Mucosa of descending colon (tissue), 3 donors: ENCODE results near the gene RNF4. TPM values are rescaled to one million over a fixed set of nuclear protein-coding genes. Genes with fewer than 3 reads are reported as not detected.
A peak's percentile ranks its signal among the peaks of the same experiment; 100 is the strongest.
"Not testable (repeated sequence)": the region's sequence is repeated elsewhere in the genome, so short reads cannot be mapped to it uniquely, and the experiment has no call there.

Experiments used
- ATAC-seq: fragments of 200-7000 bp; cut with Tn5 transposase; one replicate; pipeline ENCODE4 v1.9.1; 2020; ENCODE audit warnings: mild to moderate bottlenecking, moderate library complexity
- DNase-seq, 3 donors: peaks; one replicate each; pipeline ENCODE4 v3.0.0-alpha.2; 2020
- H3K36me3 ChIP-seq: fragments of 200-600 bp; one replicate; pipeline ENCODE4 v1.8.0; 2021; ENCODE audit warnings: low read depth, mild to moderate bottlenecking
- H3K4me1 ChIP-seq: fragments of 200-600 bp; one replicate; pipeline ENCODE4 v1.8.0; 2021; ENCODE audit warnings: low read depth, mild to moderate bottlenecking
- H3K4me3 ChIP-seq: fragments of 200-600 bp; one replicate; pipeline ENCODE4 v1.8.0; 2021; ENCODE audit warnings: mild to moderate bottlenecking
- H3K9me3 ChIP-seq: fragments of 200-600 bp; one replicate; pipeline ENCODE4 v1.8.0; 2021; ENCODE audit warnings: mild to moderate bottlenecking
- intact Hi-C, 2 donors: fragments of 100-400 bp; cut with DNase I in 1 of 2; cut with micrococcal nuclease in 1 of 2; formaldehyde crosslinking; loops; one replicate each; pipeline versions ENCODE4 v1.11.0 to v1.11.1; 2022; cut with DNase I, micrococcal nuclease
- total RNA-seq, 3 donors: library from RNA; stranded (reverse); fragmentation: NEBNext Ultra II Directional in 2 of 3; extraction: Animal tissue kit (Norgen Biotek cat#: 25700) in 2 of 3; gene quantifications; one replicate each; pipeline versions ENCODE4 v1.2.1 to v1.2.4, GENCODE V29; 2021 to 2023
- TF ChIP-seq, protein P1 (sequence below): fragments of 200-600 bp; IDR thresholded peaks from one replicate; pipeline ENCODE4 v1.8.0; 2022; ENCODE audit warnings: antibody characterized with exemption, mild to moderate bottlenecking
- donor health status: DM: no; HTN: no; CAD: no; lungs with moderate emphysema.
- donor health status: DM: no; HTN: no; CAD: no.
- donor health status: DM: no; HTN: yes; CAD: no.

RNF4 gene
- total RNA-seq, 3 donors from 2014 or later, result 48.0 to 55.1 (median 51.9) TPM

DNA sequence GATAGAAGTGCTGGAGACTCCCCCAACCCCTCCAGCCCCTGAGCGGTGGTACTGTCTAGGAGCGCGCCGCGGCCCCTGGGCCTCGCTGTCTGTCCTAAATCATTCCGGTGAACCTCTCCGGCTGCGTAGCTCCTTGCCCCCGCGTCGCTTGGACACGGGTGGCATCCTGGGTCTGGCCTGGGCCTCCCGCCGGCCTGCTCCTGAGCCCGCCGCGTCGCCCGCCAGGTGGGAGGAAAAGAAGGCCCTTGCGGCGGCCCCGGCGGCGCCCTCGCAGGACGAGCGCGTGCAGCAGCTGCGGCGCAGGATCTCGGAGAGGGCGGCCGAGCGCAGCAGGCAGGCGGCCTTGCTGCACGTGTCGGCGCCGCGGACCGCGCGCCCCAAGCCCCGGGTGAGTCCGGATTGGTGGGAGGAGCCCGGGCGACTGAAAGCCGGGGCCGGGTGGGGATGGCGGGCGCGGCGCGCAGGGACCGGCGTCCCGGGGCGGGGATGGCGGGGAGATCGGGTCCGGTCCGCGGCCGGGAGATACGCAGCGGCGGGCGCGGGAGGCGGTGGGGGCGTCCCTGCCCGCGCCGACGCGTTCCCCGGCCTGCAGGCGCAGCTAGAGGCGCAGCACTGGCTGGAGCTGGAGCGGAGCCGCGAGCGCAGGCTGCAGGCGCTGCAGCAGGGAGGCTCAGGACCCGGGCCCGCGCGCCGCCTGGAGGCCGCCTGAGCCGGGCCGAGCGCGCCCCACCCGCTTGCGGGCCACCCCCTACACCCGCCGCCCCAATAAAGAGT is 6.5 kb upstream of the RNF4 start:
- intact Hi-C loops, result no loop called here
- H3K36me3 ChIP-seq, result no peaks in the 10 kb centered on the region
- TF ChIP-seq, protein P1, sequence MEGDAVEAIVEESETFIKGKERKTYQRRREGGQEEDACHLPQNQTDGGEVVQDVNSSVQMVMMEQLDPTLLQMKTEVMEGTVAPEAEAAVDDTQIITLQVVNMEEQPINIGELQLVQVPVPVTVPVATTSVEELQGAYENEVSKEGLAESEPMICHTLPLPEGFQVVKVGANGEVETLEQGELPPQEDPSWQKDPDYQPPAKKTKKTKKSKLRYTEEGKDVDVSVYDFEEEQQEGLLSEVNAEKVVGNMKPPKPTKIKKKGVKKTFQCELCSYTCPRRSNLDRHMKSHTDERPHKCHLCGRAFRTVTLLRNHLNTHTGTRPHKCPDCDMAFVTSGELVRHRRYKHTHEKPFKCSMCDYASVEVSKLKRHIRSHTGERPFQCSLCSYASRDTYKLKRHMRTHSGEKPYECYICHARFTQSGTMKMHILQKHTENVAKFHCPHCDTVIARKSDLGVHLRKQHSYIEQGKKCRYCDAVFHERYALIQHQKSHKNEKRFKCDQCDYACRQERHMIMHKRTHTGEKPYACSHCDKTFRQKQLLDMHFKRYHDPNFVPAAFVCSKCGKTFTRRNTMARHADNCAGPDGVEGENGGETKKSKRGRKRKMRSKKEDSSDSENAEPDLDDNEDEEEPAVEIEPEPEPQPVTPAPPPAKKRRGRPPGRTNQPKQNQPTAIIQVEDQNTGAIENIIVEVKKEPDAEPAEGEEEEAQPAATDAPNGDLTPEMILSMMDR, result no peak
- no peaks in the 10 kb centered on the region for H3K9me3 ChIP-seq
- H3K4me1 ChIP-seq, result peaks cover 10% of the 10 kb centered on the region
- peak; percentile 65 to 72 (median 71) for DNase-seq
- H3K4me3 ChIP-seq, result no peak overlapping the region
- peak; percentile 93 for ATAC-seq

DNA sequence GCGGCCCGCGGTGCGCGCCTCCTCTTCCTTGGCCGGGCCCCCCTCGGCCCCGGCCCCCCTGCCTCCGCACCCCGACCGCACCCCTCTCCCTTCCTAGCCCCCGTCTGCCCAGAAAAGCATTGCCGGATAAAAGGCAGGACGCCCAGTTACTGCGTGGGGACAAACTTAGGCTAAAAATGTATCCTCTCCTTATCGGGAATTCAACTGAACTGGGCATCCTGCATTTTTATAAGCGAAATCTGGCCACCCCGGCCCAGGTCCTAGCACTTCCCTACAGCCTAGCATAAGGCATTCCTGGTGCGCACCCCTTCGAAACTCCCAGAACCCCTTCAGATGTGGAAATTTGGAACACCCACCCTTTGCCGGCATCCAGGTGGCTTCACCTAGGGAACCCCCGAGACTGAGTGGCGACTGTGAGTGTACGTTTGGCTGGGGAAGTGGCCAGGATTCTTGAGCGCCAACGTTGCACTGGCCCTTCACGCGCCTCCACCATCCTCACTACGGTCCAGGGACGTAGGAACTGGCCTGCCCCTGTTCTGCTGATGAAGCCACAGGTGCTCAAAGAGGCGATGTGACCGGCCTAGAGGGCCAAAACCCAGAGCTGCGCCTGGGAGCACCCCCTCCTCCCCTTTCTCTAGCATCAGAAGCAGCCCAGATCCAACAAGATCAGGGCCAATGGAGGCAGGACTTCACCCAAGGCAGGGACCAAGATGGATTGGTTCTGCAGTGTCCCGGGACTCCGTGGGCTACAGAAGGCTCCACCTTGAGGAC is 5.7 kb upstream of the RNF4 start:
- Histone ChIP-seq H3K36me3 (no peaks in the 10 kb centered on the region), H3K4me3 (no peak overlapping the region), H3K4me1 (peaks cover 16% of the 10 kb centered on the region), H3K9me3 (no peaks in the 10 kb centered on the region)
- ATAC-seq (no peak), DNase-seq (no peak)
- TF ChIP-seq, protein P1, result no peak
- intact Hi-C loops, result no loop called here

DNA sequence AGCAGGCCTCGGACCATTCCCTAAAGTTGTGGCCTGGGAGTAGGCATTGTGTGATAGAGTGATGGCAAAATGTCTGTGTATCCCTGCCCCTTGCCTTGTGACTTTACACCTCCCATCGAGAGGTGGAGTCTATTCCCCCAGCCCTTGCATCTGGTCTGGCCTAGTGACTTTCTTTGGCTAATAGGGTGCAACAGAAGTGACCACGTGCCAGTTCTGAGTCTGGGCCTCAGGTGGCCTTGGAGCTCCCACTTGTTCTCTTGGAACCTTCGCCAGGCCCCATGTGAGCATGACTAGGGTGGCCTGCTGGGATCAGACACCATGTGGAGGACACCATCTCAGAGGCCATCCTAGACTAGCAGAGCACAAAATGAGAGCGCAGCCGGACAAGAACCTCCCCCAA is 3.9 kb upstream of the RNF4 start:
- no peak overlapping the region for H3K4me3 ChIP-seq
- no peak for ATAC-seq
- TF ChIP-seq, protein P1, result no peak
- DNase-seq, result no peak
- no peaks in the 10 kb centered on the region for H3K36me3 ChIP-seq
- peaks cover 16% of the 10 kb centered on the region for H3K4me1 ChIP-seq
- intact Hi-C loops, result no loop called here
- no peaks in the 10 kb centered on the region for H3K9me3 ChIP-seq

DNA sequence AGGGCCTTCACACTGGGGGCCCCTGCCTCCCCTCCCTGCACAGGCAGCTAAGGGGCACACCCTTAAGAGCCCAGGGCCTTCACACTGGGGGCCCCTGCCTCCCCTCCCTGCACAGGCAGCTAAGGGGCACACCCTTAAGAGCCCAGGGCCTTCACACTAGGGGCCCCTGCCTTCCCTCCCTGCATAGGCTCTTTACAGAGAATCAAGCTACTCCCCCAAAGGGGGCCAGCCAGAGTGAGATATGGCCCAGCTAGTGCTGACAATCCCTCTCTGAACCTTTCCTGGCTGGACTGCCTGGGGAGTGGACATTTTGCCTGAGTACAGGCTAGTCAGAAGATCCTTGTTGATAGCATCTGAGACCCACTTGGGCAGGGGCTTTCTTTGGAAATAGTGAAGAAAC is 3.4 kb upstream of the RNF4 start:
- H3K4me3 ChIP-seq, H3K9me3 ChIP-seq, ATAC-seq, intact Hi-C loops, H3K36me3 ChIP-seq, DNase-seq: not testable (repeated sequence)
- H3K4me1 ChIP-seq, result peaks cover 21% of the 10 kb centered on the region

DNA sequence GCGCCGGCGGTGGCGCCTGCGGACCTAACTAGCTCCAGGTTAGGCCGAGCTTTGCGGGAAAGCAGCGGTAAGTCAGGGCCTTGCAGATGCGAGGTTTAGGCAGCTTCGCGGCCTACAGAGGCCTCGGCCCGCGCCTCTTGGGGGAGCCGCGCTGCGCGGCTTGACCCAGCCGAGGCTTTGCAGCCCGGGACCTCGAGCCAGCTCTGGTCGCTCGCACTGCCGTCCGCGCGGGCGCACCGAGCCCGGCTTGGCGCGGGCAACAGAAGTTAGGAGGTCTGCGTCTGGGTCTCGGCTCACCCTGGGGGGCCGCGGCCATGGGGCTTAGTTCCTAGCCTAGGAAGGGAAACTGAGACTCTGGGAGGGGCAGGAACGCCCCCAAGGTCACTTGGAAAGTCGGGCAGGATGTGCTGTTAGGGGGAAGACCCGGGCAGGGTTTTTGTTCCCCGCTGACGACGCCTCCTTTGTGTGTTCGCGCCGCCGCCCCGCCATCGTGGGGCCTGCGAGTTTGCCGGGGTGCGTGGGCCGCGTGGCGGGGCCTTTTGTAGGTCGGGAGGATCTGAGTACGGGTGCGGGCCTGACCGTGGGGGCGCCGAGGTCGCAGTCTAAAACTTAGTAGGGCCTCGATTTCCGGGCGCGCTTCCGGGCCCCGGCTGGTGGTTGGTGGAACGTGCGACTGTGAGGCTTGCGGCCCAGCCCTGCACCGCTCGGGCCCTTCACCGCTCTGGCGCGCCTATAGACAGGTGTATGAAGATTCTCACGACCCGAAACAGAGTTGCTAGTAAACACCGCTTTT is 482 bp downstream of the RNF4 start:
- Histone ChIP-seq H3K9me3 (no peaks in the 10 kb centered on the region), H3K36me3 (no peaks in the 10 kb centered on the region), H3K4me1 (peaks cover 16% of the 10 kb centered on the region), H3K4me3 (peak overlapping the region; percentile 100)
- peak; percentile 70 for ATAC-seq
- intact Hi-C loops, result no loop called here
- TF ChIP-seq, protein P1, result no peak
- peak; percentile 72 to 84 (median 76) for DNase-seq
